CD4-positive, alpha-beta T cell treated with Interleukin-15 for 4 hours (primary cell): ENCODE measurements around the gene SYNGR3.
"Not testable (repeated sequence)": the region's sequence is repeated elsewhere in the genome, so short reads cannot be mapped to it uniquely, and the experiment has no call there.

ENCODE experiments used
- DNase-seq: peaks from one replicate; pipeline ENCODE4 v3.0.0-alpha.2; 2020; ENCODE audit warnings: low spot score

SYNGR3 gene

GRCh38 chr16:1959269-1960039 lies 30.3 kb upstream of the SYNGR3 start, which contains the start of gene NDUFB10:
NDUFB10 (plus strand) TSS chr16:1959538; CDS start chr16:1959625, 87 bp downstream.
- peak; percentile 89 for DNase-seq

GRCh38 chr16:1960665-1961630 lies 28.8 kb upstream of the SYNGR3 start:
- DNase-seq: no peak

- no peak for DNase-seq
Observed at GRCh38 chr16:1961651-1962067, 28.1 kb upstream of the SYNGR3 start.

GRCh38 chr16:1962161-1963153 lies 27.3 kb upstream of the SYNGR3 start:
- DNase-seq: not testable (repeated sequence)

GRCh38 chr16:1963806-1964505 lies 25.8 kb upstream of the SYNGR3 start:
- DNase-seq: peak; percentile 36

GRCh38 chr16:1964506-1965395 lies 25.0 kb upstream of the SYNGR3 start, which contains the start of gene RPS2:
RPS2 (minus strand) TSS chr16:1964826; CDS start chr16:1964625, 201 bp downstream.
- DNase-seq: peak; percentile 99

GRCh38 chr16:1965396-1966001 lies 24.3 kb upstream of the SYNGR3 start:
- DNase-seq: no peak

- DNase-seq: no peak
Observed at GRCh38 chr16:1966460-1966859, 23.3 kb upstream of the SYNGR3 start, which contains the start of gene RNF151. RNF151 (plus strand) TSS chr16:1966856; CDS start chr16:1966882, 26 bp downstream.

GRCh38 chr16:1968146-1968953 lies 21.4 kb upstream of the SYNGR3 start:
- no peak for DNase-seq

- DNase-seq: peak; percentile 96
Observed at GRCh38 chr16:1971796-1972489, 17.8 kb upstream of the SYNGR3 start, which contains the start of gene TBL3. TBL3 (plus strand) TSS chr16:1972053; CDS start chr16:1972165, 112 bp downstream.

GRCh38 chr16:1972490-1972877 lies 17.3 kb upstream of the SYNGR3 start:
- no peak for DNase-seq

- no peak for DNase-seq
Observed at GRCh38 chr16:1973461-1974156, 16.2 kb upstream of the SYNGR3 start.

- DNase-seq: no peak
Observed at GRCh38 chr16:1974157-1975070, 15.4 kb upstream of the SYNGR3 start.

GRCh38 chr16:1975432-1976215 lies 14.1 kb upstream of the SYNGR3 start:
- no peak for DNase-seq

GRCh38 chr16:1976216-1976520 lies 13.6 kb upstream of the SYNGR3 start:
- no peak for DNase-seq
